Aorta (tissue), 5 donors: ENCODE measurements around the gene CBX6. TPM values are rescaled to one million over a fixed set of nuclear protein-coding genes. Genes with fewer than 3 reads are reported as not detected.

ENCODE experiments used
- ATAC-seq: fragments of 200-7000 bp; cut with Tn5 transposase; one replicate; pipeline ENCODE4 v1.9.1; 2022; ENCODE audit warnings: moderate library complexity; ENCODE audit not compliant: low FRiP score
- DNase-seq, 2 donors: peaks; one replicate each; pipeline ENCODE4 v3.0.0-alpha.2; 2020
- H3K27ac ChIP-seq, 2 donors: one replicate each; pipeline ENCODE4 v1.5.1; 2013; ENCODE audit warnings: low read length in 2 of 2, mild to moderate bottlenecking in 2 of 2, moderate library complexity in 2 of 2, control low read depth in 1 of 2, inconsistent platforms in 1 of 2, low read depth in 1 of 2
- H3K27me3 ChIP-seq, 2 donors: one replicate each; pipeline ENCODE4 v1.6.1; 2013; ENCODE audit warnings: control low read depth in 1 of 2, low read length in 1 of 2, mild to moderate bottlenecking in 1 of 2, moderate library complexity in 1 of 2; ENCODE audit not compliant: insufficient read depth in 2 of 2, control insufficient read depth in 1 of 2
- H3K36me3 ChIP-seq, 2 donors: one replicate each; pipeline ENCODE4 v1.6.1; 2013; ENCODE audit warnings: control low read depth in 1 of 2, low read length in 1 of 2, mild to moderate bottlenecking in 1 of 2; ENCODE audit not compliant: insufficient read depth in 2 of 2, control insufficient read depth in 1 of 2
- H3K4me1 ChIP-seq, 2 donors: one replicate each; pipeline ENCODE4 v1.6.1; 2013; ENCODE audit warnings: low read length in 2 of 2, control low read depth in 1 of 2, mild to moderate bottlenecking in 1 of 2, moderate library complexity in 1 of 2; ENCODE audit not compliant: insufficient read depth in 2 of 2, control insufficient read depth in 1 of 2
- H3K4me3 ChIP-seq, 2 donors: one replicate each; pipeline ENCODE4 v1.5.1; 2013; ENCODE audit warnings: low read length in 2 of 2, control low read depth in 1 of 2, mild to moderate bottlenecking in 1 of 2
- H3K9me3 ChIP-seq: one replicate; pipeline ENCODE4 v1.6.1; 2013; ENCODE audit warnings: mild to moderate bottlenecking, low read length; ENCODE audit not compliant: control insufficient read depth
- WGBS, 2 donors: extraction: QIAGEN DNeasy Blood & Tissue Kit; methylation state at CpG; one replicate each; pipeline ENCODE4 v1.1.7; 2013; 5-methylcytosine and 5-hydroxymethylcytosine counted together
- intact Hi-C, 2 donors: fragments of 100-400 bp; cut with DNase I; formaldehyde crosslinking; loops; one replicate each; pipeline versions ENCODE4 v1.14.2 to v1.15.0; 2022
- polyA plus RNA-seq, 2 donors: library from polyadenylated mRNA; stranded (reverse); fragments of 200-250 nt; gene quantifications; one replicate each; pipeline ENCODE4 v1.2.3, GENCODE V29; 2013
- total RNA-seq, 2 donors: library from RNA; stranded (reverse); fragmentation: NEBNext Ultra II Directional; extraction: Animal tissue kit (Norgen Biotek cat#: 25700); gene quantifications; one replicate each; pipeline ENCODE4 v1.2.1, GENCODE V29; 2021
- donor health status: healthy with polysubstance abuse.
- donor health status: Bipolar disorder and iron deficiency.
- donor health status: DM: no; HTN: no; CAD: no.
- donor health status: DM: no; HTN: no; CAD: no.
- donor health status: DM: yes; HTN: yes; CAD: no.

Gene CBX6
- total and polyA plus RNA-seq, 4 donors: 17.5 to 104 (median 68.0) TPM

DNA sequence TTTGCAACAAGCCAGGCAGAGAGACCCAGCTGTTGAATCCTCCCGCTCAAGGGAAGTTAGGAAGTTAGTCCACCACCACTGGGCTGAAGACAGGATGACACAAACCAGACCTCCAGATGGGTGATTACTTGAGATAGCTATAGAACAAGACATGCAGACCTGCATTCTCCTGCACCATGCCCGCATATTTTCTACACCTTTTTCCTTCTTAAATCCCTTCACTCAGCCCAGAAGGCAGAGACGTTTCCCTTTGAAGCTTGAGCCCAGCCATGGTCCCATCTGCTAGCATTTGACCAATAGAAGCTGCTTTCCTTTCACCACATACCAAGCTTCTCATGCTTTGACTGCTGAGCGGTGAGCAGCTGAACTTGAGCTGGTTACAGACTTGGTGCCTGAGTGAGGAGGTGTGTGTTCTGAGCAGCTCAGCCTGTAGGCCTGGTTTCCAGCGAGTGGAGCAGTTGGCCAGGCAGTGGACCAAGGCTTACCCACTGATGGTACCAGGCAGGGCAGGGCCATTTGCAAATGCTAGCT, 29.2 kb upstream of the CBX6 start:
- H3K36me3 ChIP-seq: no peaks in the 10 kb centered on the region
- 65 to 77% methylated on average over 5 of the region's 5 CpGs for WGBS, 2 donors
- no peak for ATAC-seq

DNA sequence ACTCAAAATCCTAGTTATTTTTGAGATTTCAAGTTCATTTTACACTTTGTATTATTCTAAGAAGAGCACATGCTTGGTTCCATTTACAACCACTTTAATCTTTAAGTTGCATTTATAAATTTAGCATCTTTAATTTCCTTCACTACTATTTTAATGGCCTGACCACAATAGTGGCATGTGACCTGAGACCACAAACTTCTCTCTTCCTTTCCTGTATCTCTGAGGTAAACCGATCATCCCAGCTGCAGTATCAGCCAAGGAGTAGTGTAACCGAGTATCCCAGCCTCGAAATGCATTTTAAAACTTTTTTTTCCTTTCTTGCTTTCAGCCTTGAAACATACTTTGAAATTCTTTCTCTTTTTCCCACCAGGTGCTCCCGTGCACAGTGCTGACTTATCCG, 28.7 kb upstream of the CBX6 start:
- H3K27ac ChIP-seq: no peak overlapping the region
- 70 to 78% methylated on average over 5 of the region's 5 CpGs for WGBS, 2 donors
- intact Hi-C loops: no loop called here
- H3K36me3 ChIP-seq: no peaks in the 10 kb centered on the region
- no peaks in the 10 kb centered on the region for H3K9me3 ChIP-seq
- no peaks in the 10 kb centered on the region for H3K4me1 ChIP-seq
- DNase-seq (no peak), ATAC-seq (no peak)
- H3K27me3 ChIP-seq: no peaks in the 10 kb centered on the region
- no peak overlapping the region for H3K4me3 ChIP-seq

More for the DNA sequence above, 29.2 kb upstream of the CBX6 start:
- no peaks in the 10 kb centered on the region for H3K4me1 ChIP-seq
- H3K27me3 ChIP-seq: no peaks in the 10 kb centered on the region
- H3K9me3 ChIP-seq: no peaks in the 10 kb centered on the region
- intact Hi-C loops: no loop called here
- no peak overlapping the region for H3K27ac ChIP-seq
- H3K4me3 ChIP-seq: no peak overlapping the region
- no peak for DNase-seq

DNA sequence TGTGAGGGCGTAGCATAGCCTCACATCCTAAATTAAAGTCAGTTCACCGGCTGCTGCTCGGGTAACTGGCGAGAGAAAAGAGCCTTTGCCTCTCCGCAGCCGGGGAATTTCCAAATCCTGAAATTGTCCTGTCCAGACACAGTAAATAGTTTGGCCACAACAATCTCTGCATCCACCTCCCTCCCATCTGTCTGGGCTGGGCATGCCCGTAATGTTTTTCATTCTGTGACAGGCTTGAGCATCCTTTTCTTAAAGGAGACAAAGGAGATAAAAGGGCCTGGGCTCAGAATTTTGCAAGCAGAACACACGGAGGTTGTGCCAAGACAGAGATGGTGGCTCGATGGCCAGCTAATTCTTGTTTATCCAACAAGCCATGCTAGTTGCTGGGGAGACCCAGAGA, 19.2 kb upstream of the CBX6 start:
- peaks cover 0 to 1% of the 10 kb centered on the region in 2 donors for H3K27me3 ChIP-seq
- DNase-seq: no peak
- H3K4me1 ChIP-seq: no peaks in the 10 kb centered on the region
- WGBS, 2 donors: 74 to 87% methylated on average over 9 of the region's 9 CpGs
- H3K27ac ChIP-seq: no peak overlapping the region
- ATAC-seq: no peak
- H3K9me3 ChIP-seq: no peaks in the 10 kb centered on the region
- intact Hi-C loops: no loop called here
- H3K36me3 ChIP-seq: no peaks in the 10 kb centered on the region
- H3K4me3 ChIP-seq: no peak overlapping the region

DNA sequence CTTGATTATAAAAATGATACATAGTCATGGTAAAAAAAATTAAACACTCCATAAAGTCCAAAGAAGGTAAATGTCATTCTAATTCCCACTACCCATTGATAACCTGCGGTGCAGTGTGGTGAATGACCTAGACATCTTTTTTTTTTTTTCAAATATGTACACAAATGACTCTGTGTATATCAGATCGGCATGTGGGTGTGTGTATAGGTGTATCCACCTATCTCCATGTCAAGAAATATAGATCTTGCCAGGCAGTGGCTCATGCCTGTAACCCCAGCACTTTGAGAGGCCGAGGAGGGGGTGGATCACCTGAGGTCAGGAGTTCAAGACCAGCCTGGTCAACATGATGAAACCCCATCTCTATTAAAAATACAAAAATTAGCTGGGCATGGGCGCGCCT, 18.4 kb upstream of the CBX6 start:
- whole genome bisulfite sequencing, 2 donors: 96% methylated on average over 5 of the region's 5 CpGs
- H3K4me1 ChIP-seq: no peaks in the 10 kb centered on the region
- H3K36me3 ChIP-seq: no peaks in the 10 kb centered on the region
- intact Hi-C loops: no loop called here
- H3K27me3 ChIP-seq: peaks cover 0 to 1% of the 10 kb centered on the region in 2 donors
- DNase-seq: no peak
- H3K27ac ChIP-seq: no peak overlapping the region
- H3K4me3 ChIP-seq: no peak overlapping the region
- no peak for ATAC-seq
- H3K9me3 ChIP-seq: no peaks in the 10 kb centered on the region

DNA sequence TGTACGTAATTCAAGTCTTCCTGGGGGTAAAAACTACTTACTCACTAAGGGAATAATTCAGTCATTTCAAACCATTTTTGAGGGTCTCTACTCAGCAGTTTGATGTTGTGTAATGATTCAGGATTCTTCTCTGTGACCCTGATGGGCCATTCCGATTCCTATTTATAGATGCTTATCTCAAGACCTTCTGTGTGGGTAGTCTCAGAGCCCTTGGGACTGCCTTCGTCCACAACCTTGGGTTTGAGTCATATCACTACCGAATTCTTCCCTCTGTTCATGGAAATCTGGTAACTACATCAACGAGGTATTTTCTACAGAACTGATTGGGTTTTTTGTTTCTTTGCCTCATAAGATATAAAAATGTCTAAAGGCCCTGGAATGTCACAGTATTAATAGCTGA, 14.3 kb upstream of the CBX6 start:
- WGBS, 2 donors: 37 to 46% methylated on average over 5 of the region's 5 CpGs
- no peak for ATAC-seq
- Histone ChIP-seq H3K36me3 (no peaks in the 10 kb centered on the region), H3K27ac (no peak overlapping the region), H3K4me3 (no peak overlapping the region), H3K9me3 (no peaks in the 10 kb centered on the region), H3K4me1 (peaks cover 4 to 7% of the 10 kb centered on the region in 2 donors), H3K27me3 (peaks cover 0 to 1% of the 10 kb centered on the region in 2 donors)
- no peak for DNase-seq
- intact Hi-C loops: no loop called here

DNA sequence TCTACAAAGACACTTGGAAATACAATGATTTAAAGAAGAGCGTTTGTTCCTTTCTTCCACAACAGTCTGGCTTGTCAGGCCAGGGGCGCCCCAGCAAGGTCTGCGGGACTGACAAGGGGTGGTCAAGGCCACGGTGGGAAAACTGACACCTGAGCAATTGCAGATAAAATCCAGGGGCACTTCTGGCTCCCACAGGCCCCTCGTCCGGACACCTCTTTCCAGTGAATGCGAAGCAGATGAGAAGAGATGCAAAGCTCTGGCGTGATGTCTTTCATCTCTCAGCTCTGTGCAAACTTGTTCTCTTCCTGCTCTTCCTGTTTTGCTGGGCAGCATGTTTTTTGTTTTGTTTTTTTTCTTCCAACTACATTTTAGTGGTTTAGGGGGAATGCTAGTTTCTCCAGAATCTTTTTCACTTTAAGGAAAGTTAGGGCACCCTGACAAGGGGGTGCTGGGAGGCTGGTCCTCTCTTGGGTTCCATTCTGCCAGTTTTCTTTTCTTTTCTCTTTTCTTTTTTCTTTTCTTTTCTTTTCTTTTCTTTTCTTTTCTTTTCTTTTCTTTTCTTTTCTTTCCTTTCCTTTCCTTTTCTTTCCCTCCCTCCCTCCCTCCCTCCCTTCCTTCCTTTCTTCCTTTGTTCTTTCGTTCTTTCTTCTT, 11.1 kb upstream of the CBX6 start:
- Histone ChIP-seq H3K4me1 (peaks cover 4 to 7% of the 10 kb centered on the region in 2 donors), H3K36me3 (no peaks in the 10 kb centered on the region), H3K27ac (peak overlapping the region in 1 of 2 donors; percentile 92), H3K27me3 (no peaks in the 10 kb centered on the region), H3K4me3 (no peak overlapping the region), H3K9me3 (no peaks in the 10 kb centered on the region)
- 49 to 50% methylated on average over 9 of the region's 9 CpGs for WGBS, 2 donors
- intact Hi-C loops: loop anchor here (5.0 kb wide), 2 partner anchors 39 to 269 kb away; partner anchors contain the start of gene CBX7 (in 1 of the 2)
- no peak for DNase-seq
- no peak for ATAC-seq

DNA sequence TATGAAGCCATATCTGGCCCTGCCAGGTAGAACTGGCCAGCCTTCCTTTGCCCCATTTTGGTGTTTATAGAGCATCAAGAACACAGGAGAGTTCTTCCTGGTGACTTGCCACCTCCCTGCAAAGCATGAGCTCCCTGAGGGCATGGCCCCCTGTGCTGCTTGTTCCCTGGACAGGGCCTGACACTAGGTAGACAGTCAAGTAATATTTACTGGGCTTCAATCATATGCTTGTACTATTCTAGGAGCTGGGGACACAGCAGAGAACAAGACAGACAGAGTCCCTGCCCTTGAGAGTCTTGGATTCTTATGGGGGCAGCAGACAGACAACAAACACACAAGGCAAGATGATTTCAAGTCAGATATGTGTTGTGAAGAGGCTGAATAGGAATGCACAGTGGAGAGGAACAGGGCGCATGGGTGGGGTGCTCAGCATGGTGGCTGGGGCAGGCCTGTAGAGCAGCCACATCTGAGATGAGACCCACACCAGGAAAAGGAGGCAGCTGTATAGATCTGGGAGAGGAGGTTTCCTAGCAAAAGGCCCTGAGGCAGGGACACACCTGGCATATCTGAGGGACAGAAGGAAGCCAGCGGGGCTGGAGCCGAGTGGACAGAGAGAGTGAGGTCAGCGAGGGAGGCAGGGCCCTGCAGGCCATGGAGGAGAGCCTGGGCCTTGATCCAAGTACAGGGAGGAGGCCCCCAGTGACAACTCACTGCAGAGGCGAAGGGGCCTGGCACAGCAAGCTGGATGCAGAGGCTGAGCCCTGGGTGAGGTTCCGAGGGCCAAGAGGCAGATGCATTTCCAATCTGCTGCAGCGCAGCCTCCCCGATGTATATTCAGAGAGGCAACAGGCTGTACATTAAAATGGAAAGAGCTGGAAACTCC, 10.2 kb upstream of the CBX6 start:
- Histone ChIP-seq H3K4me1 (peaks cover 4 to 7% of the 10 kb centered on the region in 2 donors), H3K27ac (peak overlapping the region; percentile 92 to 97), H3K27me3 (no peaks in the 10 kb centered on the region), H3K36me3 (no peaks in the 10 kb centered on the region), H3K4me3 (no peak overlapping the region), H3K9me3 (no peaks in the 10 kb centered on the region)
- 15 to 16% methylated on average over 8 of the region's 8 CpGs for WGBS, 2 donors
- peak; percentile 83 to 89 for DNase-seq
- intact Hi-C loops: loop anchor here (5.0 kb wide), 2 partner anchors 40 to 270 kb away; partner anchors contain the start of gene CBX7 (in 1 of the 2)
- ATAC-seq: peak; percentile 66

DNA sequence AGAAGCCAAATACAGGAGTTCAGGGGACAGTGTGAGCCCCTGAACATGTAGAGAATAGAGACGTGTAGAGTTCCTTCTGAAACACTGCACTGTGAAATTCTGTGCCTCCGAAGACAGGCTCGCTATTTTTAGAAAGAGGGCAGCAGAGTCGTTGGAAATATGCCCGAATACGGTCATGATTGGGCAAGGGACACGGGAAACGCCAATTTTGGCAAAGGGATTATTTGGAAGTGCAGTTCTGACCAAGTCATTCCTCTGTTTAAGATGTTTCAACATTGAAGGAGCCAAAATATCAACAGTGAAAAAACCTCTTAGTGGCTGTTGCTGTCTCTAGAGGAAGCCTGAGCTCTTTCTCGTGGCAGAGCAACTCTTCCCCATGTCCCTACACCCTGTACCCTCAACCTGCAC, 9.5 kb upstream of the CBX6 start:
- Histone ChIP-seq H3K27ac (peak overlapping the region; percentile 95 to 97), H3K36me3 (no peaks in the 10 kb centered on the region), H3K27me3 (no peaks in the 10 kb centered on the region), H3K4me3 (no peak overlapping the region), H3K9me3 (no peaks in the 10 kb centered on the region), H3K4me1 (peaks cover 4 to 7% of the 10 kb centered on the region in 2 donors)
- ATAC-seq (peak; percentile 85), DNase-seq (peak in 1 of 2 donors; percentile 75)
- WGBS, 2 donors: 1 to 4% methylated on average over 9 of the region's 9 CpGs
- intact Hi-C loops: loop anchor here (5.0 kb wide), 2 partner anchors 41 to 271 kb away; partner anchors contain the start of gene CBX7 (in 1 of the 2)
